PC-9 (cell line): ENCODE data around the gene TRIM39.

ENCODE experiments used
- EZH2 ChIP-seq: fragments of 200-600 bp; sonication (generic); IDR thresholded peaks from 2 replicates; pipeline ENCODE4 v1.8.0; 2017; ENCODE audit warnings: antibody characterized with exemption, low read depth
- TF ChIP-seq, protein P1 (sequence below): fragments of 200-600 bp; sonication (generic); conservative IDR thresholded peaks from 2 replicates; pipeline ENCODE4 v1.6.1; 2017; ENCODE audit warnings: mixed run types, antibody characterized with exemption, mild to moderate bottlenecking, moderate library complexity

DNA sequence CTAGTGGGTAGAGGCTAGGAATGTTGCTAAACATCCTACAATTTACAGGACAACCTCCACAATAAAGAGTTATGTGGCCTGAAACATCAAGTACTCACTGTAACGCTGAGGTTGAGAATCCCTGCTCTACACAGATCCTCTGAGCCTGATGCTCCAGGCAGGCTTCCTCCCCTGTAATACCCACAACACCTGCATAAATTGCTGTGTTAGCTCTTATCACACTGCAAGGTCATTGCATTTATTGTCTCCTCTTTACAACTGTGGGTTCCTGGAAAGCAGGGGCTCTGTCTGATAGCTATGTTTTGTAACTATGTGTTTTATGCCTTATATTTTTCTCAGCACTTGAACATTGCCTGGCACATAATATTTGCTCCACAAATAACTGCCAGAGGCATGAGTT is 29.8 kb downstream of the TRIM39 start:
- TF ChIP-seq, protein P1, sequence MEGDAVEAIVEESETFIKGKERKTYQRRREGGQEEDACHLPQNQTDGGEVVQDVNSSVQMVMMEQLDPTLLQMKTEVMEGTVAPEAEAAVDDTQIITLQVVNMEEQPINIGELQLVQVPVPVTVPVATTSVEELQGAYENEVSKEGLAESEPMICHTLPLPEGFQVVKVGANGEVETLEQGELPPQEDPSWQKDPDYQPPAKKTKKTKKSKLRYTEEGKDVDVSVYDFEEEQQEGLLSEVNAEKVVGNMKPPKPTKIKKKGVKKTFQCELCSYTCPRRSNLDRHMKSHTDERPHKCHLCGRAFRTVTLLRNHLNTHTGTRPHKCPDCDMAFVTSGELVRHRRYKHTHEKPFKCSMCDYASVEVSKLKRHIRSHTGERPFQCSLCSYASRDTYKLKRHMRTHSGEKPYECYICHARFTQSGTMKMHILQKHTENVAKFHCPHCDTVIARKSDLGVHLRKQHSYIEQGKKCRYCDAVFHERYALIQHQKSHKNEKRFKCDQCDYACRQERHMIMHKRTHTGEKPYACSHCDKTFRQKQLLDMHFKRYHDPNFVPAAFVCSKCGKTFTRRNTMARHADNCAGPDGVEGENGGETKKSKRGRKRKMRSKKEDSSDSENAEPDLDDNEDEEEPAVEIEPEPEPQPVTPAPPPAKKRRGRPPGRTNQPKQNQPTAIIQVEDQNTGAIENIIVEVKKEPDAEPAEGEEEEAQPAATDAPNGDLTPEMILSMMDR: no peak
- no peak for TF ChIP-seq EZH2
